Measurements from ENCODE around the gene HNF4A. TPM values are rescaled to one million over a fixed set of nuclear protein-coding genes. Genes with fewer than 3 reads are reported as not detected.

The HNF4A gene
- total and polyA plus RNA-seq, 2 donors (not counting 1 experiment from before 2014, with no cell fraction given): not detected

DNA sequence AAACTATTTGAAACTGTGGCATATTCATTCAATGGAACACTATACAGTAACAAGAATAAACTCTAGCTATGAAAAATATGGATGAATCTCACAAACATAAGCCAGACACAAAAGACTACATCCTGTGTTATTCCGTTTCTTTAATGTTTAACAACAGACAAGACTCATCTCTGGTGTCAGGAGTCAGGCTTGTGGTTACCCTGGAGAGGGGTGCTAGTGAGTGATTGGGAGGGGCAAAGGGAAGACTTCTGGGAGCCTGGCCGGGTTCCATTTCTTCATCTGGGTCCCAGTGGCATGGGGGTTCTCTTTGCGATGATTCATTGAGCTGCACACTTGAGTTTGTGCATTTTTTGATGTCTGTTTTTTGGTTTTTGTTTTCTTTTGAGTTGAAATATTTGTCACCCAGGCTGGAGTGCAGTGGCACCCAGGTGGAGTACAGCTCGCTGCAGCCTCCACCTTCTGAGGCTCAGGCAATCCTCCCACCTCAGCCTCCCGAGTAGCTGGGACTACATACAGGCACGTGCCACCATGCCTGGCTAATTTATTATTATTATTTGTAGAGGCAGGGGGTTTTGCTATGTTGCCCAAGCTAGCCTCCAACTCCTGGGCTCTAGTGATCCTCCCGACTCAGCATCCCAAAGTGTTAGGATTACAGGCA, 98.9 kb downstream of the HNF4A start:
- Histone ChIP-seq H3K79me2 (ENCODE audit: control insufficient read depth, insufficient read depth, low read length) (no peaks in the 10 kb centered on the region), H3K4me3 (ENCODE audit: control extremely low read depth in 1 of 5, extremely low read depth in 1 of 5, insufficient read depth in 1 of 5, low read depth in 2 of 5, low read length in 4 of 5) (no peak overlapping the region), H3K9ac (ENCODE audit: low read length) (no peak overlapping the region), H3K4me1 (ENCODE audit: control insufficient read depth in 2 of 2, insufficient read depth in 2 of 2, low read length in 2 of 2) (no peaks in the 10 kb centered on the region), H4K20me1 (ENCODE audit: control insufficient read depth, insufficient read depth, low read length, poor library complexity, severe bottlenecking) (no peaks in the 10 kb centered on the region), H3K27ac (ENCODE audit: low read length in 2 of 2) (no peak overlapping the region), H3K9me3 (ENCODE audit: control extremely low read depth in 1 of 3, control insufficient read depth in 2 of 3, insufficient read depth in 1 of 3, low read length in 2 of 3) (no peaks in the 10 kb centered on the region), H3K36me3 (replicated peaks in 1 of 2; ENCODE audit: control extremely low read depth in 1 of 2, control insufficient read depth in 1 of 2, extremely low read depth in 1 of 2, insufficient read depth in 2 of 2, low read length in 1 of 2) (no peaks in the 10 kb centered on the region), H2AFZ (ENCODE audit: insufficient read depth, low read depth, low read length, poor library complexity, severe bottlenecking) (no peak overlapping the region), H3K27me3 (replicated peaks in 1 of 4; ENCODE audit: control extremely low read depth in 1 of 4, control insufficient read depth in 3 of 4, insufficient read depth in 4 of 4, low read length in 3 of 4) (peaks cover 0 to 2% (median 0%) of the 10 kb centered on the region in 4 experiments), H3K4me2 (replicated peaks; ENCODE audit: low read depth, low read length, poor library complexity, severe bottlenecking) (no peak overlapping the region)
- DNase-seq (no peak), ATAC-seq (ENCODE audit: low read depth) (no peak)
- WGBS (ENCODE audit: insufficient coverage): 92% methylated on average over 2 of the region's 7 CpGs
- Mint-ChIP-seq H3K4me1 (no peaks in the 10 kb centered on the region), H3K9me3 (ENCODE audit: insufficient read depth) (no peaks in the 10 kb centered on the region), H3K27ac (no peak overlapping the region), H3K27me3 (no peaks in the 10 kb centered on the region), H3K4me3 (no peak overlapping the region)
- ChIA-PET POLR2A (no interaction called here), CTCF (interaction anchor here (0.5 kb wide), 1 partner anchor 811 kb away, joined by 3 read pairs; no protein-coding TSS in a partner anchor)
- intact Hi-C loops (cut with micrococcal nuclease): no loop called here
- TF ChIP-seq, protein P1, sequence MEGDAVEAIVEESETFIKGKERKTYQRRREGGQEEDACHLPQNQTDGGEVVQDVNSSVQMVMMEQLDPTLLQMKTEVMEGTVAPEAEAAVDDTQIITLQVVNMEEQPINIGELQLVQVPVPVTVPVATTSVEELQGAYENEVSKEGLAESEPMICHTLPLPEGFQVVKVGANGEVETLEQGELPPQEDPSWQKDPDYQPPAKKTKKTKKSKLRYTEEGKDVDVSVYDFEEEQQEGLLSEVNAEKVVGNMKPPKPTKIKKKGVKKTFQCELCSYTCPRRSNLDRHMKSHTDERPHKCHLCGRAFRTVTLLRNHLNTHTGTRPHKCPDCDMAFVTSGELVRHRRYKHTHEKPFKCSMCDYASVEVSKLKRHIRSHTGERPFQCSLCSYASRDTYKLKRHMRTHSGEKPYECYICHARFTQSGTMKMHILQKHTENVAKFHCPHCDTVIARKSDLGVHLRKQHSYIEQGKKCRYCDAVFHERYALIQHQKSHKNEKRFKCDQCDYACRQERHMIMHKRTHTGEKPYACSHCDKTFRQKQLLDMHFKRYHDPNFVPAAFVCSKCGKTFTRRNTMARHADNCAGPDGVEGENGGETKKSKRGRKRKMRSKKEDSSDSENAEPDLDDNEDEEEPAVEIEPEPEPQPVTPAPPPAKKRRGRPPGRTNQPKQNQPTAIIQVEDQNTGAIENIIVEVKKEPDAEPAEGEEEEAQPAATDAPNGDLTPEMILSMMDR (IDR thresholded peaks at IDR 0.05): no peak
- TF ChIP-seq EZH2 (IDR thresholded peaks at IDR 0.05; ENCODE audit: borderline replicate concordance, insufficient read depth, low read depth, low read length, poor library complexity, severe bottlenecking): no peak

DNA sequence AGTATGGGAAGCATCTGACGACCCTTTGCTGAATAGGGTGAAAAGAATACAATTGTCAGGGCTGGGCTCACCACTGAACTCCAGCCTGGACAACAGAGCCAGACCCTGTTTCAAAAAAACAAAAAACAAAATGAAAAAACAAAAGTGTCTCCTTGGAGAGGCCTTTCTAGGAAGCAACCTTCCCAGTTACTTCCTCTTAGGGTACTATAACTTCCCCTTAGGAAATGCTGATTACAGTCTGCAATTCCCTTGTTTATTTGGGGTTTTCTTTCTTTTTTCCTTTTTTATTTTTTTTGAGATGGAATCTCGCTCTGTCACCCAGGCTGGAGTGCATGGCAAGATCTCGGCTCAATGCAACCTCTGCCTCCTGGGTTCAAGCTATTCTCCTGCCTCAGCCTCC, 99.6 kb downstream of the HNF4A start:
- H3K4me3 Mint-ChIP-seq: no peak overlapping the region
- no peaks in the 10 kb centered on the region for H3K4me1 Mint-ChIP-seq
- Histone ChIP-seq H3K79me2 (ENCODE audit: control insufficient read depth, insufficient read depth, low read length) (no peaks in the 10 kb centered on the region), H4K20me1 (ENCODE audit: control insufficient read depth, insufficient read depth, low read length, poor library complexity, severe bottlenecking) (no peaks in the 10 kb centered on the region), H3K4me3 (ENCODE audit: control extremely low read depth in 1 of 5, extremely low read depth in 1 of 5, insufficient read depth in 1 of 5, low read depth in 2 of 5, low read length in 4 of 5) (no peak overlapping the region), H3K27me3 (replicated peaks in 1 of 4; ENCODE audit: control extremely low read depth in 1 of 4, control insufficient read depth in 3 of 4, insufficient read depth in 4 of 4, low read length in 3 of 4) (peaks cover 0 to 2% (median 0%) of the 10 kb centered on the region in 4 experiments), H3K4me1 (ENCODE audit: control insufficient read depth in 2 of 2, insufficient read depth in 2 of 2, low read length in 2 of 2) (no peaks in the 10 kb centered on the region), H3K9ac (ENCODE audit: low read length) (no peak overlapping the region), H3K4me2 (replicated peaks; ENCODE audit: low read depth, low read length, poor library complexity, severe bottlenecking) (no peak overlapping the region), H2AFZ (ENCODE audit: insufficient read depth, low read depth, low read length, poor library complexity, severe bottlenecking) (no peak overlapping the region), H3K27ac (ENCODE audit: low read length in 2 of 2) (no peak overlapping the region), H3K9me3 (ENCODE audit: control extremely low read depth in 1 of 3, control insufficient read depth in 2 of 3, insufficient read depth in 1 of 3, low read length in 2 of 3) (no peaks in the 10 kb centered on the region), H3K36me3 (replicated peaks in 1 of 2; ENCODE audit: control extremely low read depth in 1 of 2, control insufficient read depth in 1 of 2, extremely low read depth in 1 of 2, insufficient read depth in 2 of 2, low read length in 1 of 2) (no peaks in the 10 kb centered on the region)
- ATAC-seq (ENCODE audit: low read depth) (no peak), DNase-seq (no peak)
- intact Hi-C loops (cut with micrococcal nuclease): no loop called here
- POLR2A ChIA-PET: no interaction called here
- TF ChIP-seq, protein P1 (IDR thresholded peaks at IDR 0.05): no peak
- TF ChIP-seq EZH2 (IDR thresholded peaks at IDR 0.05; ENCODE audit: borderline replicate concordance, insufficient read depth, low read depth, low read length, poor library complexity, severe bottlenecking): no peak
- no peak overlapping the region for H3K27ac Mint-ChIP-seq
- H3K27me3 Mint-ChIP-seq: no peaks in the 10 kb centered on the region
- WGBS (ENCODE audit: insufficient coverage): no CpG with 5 or more reads among the region's 3 CpGs
- CTCF ChIA-PET: no interaction called here
- no peaks in the 10 kb centered on the region for H3K9me3 Mint-ChIP-seq (ENCODE audit: insufficient read depth)

All from B cell (primary cell).